HG02588 (cell line): Measurements from ENCODE around the gene TMEM181.
"Not testable (repeated sequence)": the region's sequence is repeated elsewhere in the genome, so short reads cannot be mapped to it uniquely, and the experiment has no call there.

Experiments
- ATAC-seq: cut with Tn5 transposase; IDR thresholded peaks from one replicate; pipeline ENCODE4 v1.9.1; 2021; ENCODE audit warnings: mild to moderate bottlenecking, moderate library complexity; ENCODE audit not compliant: unreplicated experiment

The TMEM181 gene

GRCh38 chr6:158593670-158594069, 33.8 kb downstream of the TMEM181 start:
- ATAC-seq, result no peak

GRCh38 chr6:158595223-158595622, 35.3 kb downstream of the TMEM181 start:
- no peak for ATAC-seq

GRCh38 chr6:158596861-158597260, 37.0 kb downstream of the TMEM181 start:
- no peak for ATAC-seq

DNA sequence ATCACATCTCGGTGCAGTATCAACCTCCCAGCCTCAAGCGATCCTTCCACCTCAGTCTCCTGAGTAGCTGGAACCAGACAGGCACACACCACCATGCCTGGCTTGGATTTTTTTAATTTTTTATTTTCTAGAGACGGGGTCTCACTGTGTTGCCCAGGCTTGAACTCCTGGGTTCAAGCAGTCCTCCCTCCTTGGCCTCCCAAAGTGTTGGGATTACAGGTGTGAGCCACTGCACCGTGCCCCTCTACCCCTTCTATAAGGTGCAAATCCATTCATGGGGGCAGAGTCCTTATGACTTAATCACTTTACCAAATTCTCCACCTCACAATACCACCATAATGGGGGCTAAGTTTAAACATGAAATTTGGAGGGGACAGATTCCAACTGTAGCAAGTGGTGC, 37.7 kb downstream of the TMEM181 start:
- ATAC-seq, result no peak

- no peak for ATAC-seq
These were observed 39.7 kb downstream of the TMEM181 start for GRCh38 chr6:158599635-158600034.

- no peak for ATAC-seq
These were observed 43.6 kb downstream of the TMEM181 start for GRCh38 chr6:158603261-158604047.

- no peak for ATAC-seq
These were observed 44.1 kb downstream of the TMEM181 start for GRCh38 chr6:158604048-158604406.

- no peak for ATAC-seq
These were observed 45.5 kb downstream of the TMEM181 start for GRCh38 chr6:158605266-158605878.

DNA sequence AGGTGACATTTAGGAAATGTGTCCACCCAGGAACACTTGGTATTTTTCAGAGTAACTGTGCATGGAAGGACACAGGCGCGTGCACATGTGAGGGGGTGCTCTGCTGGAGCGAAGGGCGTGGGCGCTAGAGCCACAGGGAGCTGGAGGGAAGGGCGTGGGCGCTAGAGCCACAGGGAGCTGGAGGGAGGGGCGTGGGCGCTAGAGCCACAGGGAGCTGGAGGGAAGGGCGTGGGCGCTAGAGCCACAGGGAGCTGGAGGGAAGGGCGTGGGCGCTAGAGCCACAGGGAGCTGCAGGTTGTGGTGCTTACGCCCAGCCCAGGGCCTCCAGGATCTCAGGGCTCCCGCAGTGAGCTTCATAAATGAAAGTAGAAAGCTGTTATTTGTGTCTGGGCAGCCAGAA, 46.1 kb downstream of the TMEM181 start:
- ATAC-seq, result not testable (repeated sequence)

DNA sequence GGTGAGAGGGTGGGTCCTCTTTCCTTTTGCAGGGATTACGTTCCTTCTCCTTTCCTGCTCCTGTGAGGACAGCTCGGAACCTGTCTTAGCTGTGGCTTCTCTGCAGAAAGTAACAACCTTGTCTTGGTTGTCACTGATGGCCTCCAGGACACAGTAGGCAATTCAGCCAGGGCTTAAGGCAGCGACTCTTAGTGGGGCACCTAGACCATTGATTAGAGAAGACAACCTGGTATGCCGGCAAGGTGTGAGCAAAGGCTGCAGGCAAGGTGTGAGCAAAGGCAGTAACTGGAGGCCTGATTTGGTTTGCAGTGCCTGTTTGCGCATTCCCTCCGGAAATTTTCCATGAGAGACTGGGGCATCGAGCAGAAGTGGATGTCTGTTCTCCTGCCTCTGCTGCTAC, 47.0 kb downstream of the TMEM181 start:
- ATAC-seq, result no peak

DNA sequence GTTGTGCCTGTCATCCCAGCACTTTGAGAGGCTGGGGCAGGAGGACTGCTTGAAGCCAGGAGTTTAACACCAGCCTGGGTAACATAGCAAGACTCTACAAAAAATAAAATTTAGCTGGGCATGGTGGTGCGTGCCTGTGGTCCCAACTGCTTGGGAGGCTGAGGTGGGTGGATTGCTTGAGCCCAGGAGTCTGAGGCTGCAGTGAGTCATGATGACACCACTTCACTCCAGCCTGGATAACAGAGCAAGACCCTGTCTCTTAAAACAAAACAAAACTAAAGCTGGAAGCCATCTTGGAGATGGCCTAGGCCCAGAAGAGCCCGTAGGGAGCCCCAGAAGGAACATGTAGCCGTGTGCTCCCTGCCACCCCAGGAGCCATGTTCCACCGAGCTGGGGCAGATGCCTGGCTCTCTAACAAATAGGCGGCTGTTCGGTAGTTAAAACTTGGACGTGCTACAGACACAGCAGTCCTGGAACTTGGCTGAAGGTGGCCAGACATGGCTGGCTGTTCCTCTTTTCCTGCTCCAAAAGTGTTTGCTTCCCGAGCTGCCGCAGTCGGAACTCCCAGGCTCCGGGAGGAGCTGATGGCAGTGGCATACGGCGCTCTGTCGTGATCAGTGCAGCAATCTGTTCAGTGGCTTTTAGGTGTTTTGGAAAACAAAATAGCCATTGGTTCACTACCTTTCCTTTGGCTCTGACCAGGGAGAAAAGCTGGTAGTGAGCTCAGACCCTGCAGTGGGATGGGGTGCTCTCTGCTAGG, 47.7 kb downstream of the TMEM181 start:
- ATAC-seq, result no peak

DNA sequence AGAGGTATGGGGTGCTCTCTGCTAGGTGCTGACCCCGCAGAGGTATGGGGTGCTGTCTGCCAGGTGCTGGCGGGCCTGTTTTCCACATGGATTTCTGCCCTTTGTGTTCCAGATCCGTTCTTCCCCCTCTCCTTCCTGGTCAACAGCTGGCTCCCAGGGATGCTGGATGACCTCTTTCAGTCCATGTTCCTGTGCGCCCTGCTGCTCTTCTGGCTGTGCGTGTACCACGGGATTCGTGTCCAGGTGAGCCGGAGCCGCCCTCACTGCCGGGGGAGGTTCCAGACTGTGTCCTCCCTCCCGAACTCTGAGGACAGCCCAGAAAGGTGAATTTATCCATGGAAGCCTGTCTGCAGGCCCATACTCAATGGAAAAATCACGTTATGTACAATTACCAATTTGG, 48.3 kb downstream of the TMEM181 start:
- no peak for ATAC-seq

DNA sequence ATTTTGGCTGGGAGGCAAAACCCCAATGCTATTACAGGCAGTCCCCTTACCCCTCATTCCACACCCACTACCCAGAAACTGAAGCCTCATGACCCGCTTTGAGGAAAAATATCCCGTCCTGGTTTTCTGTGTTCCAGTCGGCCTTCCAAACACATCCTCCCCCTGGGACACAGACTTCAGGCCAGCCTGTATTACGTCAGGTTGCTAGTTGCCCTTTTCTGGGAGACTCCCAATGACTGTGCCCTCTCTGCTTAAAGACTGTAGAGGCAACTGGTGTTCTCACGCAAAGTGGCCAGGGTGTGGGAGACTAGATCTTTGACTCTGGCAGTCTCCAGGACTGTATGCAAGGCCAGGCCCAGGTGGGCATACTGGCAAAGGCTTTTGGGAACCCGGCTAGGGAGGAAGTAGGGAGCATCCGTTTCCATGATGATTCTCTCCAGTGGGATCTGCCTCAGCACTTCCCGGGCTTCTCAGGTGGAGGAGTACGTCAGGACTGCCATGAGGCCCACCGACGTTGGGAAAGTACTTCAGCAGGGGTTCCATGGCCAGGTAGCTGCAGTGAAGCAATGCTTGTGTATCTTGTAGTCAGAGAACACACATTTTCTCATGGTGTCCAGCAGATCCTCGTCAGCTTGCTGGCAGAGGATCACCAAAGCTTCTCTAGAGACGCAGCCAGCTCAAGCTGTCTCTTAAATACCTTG, 49.7 kb downstream of the TMEM181 start:
- ATAC-seq, result no peak

- ATAC-seq, result no peak
These were observed 50.6 kb downstream of the TMEM181 start for GRCh38 chr6:158610319-158610968.

DNA sequence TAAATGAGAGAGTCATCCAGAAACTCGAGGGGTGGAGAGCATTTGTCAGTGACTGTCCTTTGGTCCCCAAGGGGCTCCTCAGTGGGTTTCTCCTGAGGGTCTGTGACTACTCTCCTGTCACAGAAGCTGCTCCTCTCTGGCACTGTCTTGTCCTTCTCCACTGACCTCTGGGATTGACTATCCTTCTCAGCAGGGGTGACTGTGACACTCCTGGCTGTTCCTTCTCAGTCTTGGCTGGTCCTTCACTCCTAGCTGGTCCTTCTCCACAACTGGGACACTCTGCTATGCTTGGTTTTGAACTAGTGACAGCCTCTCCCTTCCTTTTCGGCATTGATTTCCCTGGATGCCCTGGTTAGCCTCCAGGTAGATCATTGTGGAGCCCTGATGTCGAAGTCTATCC, 51.1 kb downstream of the TMEM181 start:
- ATAC-seq, result no peak

DNA sequence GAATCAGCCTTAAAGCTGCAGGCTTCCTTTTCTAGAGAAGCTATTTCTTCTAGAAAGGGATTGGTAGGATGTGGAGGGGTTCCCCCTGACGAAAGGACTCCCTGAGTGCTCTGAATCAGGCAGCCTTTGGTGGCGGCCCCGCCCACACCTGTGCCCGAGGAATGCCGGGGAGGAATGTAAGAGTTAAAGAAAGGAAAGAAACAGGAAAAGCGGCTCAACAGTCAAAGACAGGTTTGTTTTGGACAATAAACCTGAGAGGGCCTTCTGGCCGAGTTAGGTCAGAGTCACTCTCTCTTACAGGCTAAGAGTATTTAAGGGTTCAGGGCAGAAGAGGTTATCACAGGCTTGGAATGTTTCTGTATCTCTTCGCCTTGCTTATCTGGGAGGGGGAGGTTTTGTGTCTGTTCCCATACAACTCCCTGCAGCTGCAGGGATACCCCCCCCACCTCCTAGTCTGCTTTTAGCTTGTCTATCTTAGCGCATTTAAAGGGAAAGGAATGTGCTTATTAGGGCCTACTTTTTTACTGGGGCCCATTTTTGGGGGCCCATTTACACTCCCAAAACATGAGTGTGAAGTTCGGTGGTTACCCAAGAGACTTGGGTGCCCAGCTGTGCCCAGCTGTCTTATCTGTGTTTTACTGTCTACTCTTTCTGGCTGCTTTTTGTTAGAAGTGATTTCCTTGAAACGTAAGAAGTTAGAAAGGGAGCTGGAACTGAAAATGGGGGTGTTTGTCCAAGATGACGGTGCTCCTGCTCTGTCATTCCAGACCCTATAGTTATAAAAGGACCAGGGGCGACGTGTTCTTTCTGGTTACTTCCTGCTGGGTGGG, 51.9 kb downstream of the TMEM181 start:
- no peak for ATAC-seq

DNA sequence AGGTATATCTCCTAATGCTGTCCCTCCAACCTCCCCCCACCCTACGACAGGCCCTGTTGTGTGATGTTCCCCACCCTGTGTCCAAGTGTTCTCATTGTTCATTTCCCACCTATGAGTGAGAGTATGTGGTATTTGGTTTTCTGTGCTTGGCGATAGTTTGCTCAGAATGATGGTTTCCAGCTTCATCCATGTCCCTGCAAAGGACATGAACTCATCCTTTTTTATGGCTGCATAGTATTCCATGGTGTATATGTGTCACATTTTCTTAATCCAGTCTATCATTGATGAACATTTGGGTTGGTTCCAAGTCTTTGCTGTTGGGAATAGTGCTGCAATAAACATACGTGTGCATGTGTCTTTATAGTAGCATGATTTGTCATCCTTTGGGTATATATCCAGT, 54.7 kb downstream of the TMEM181 start:
- not testable (repeated sequence) for ATAC-seq

DNA sequence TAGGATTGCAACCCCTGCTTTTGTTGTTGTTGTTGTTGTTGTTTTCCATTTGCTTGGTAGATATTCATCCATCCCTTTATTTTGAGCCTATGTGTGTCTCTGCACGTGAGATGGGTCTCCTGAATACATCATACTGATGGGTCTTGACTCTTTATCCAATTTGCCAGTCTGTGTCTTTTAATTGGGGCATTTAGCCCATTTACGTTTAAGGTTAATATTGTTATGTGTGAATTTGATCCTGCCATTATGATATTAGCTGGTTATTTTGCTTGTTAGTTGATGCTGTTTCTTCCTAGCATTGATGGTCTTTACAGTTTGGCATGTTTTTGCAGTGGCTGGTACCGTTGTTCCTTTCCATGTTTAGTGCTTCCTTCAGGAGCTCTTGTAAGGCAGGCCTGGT, 58.4 kb downstream of the TMEM181 start:
- not testable (repeated sequence) for ATAC-seq

GRCh38 chr6:158619922-158620801, 60.3 kb downstream of the TMEM181 start:
- no peak for ATAC-seq
